Measurements from ENCODE around the gene CFAP92.

GRCh38 chr3:128872282-128872681 lies 121.6 kb downstream of the CFAP92 start:
- TF ChIP-seq REST (IDR thresholded peaks at IDR 0.05; ENCODE audit: insufficient read depth in 1 of 2, low read depth in 2 of 2, low read length in 2 of 2) (no peak), POLR2AphosphoS5 (IDR thresholded peaks at IDR 0.05; ENCODE audit: low read depth, low read length) (no peak), TAF1 (IDR thresholded peaks at IDR 0.05; ENCODE audit: borderline replicate concordance, insufficient read depth, low read length) (no peak), SIN3A (IDR thresholded peaks at IDR 0.05; ENCODE audit: borderline replicate concordance, insufficient read depth, low read length) (no peak), FOXP2 (optimal IDR thresholded peaks at IDR 0.05; ENCODE audit: borderline replicate concordance, extremely low read depth, extremely low read length, insufficient read depth) (no peak)

All from PFSK-1 (cell line).